ENCODE measurements around the gene GRAMD1B. TPM values are rescaled to one million over a fixed set of nuclear protein-coding genes. Genes with fewer than 3 reads are reported as not detected.
"Not testable (repeated sequence)": the region's sequence is repeated elsewhere in the genome, so short reads cannot be mapped to it uniquely, and the experiment has no call there.

Gene GRAMD1B
- total RNA-seq, 1 donor from 2014 or later: 1.4 TPM

DNA sequence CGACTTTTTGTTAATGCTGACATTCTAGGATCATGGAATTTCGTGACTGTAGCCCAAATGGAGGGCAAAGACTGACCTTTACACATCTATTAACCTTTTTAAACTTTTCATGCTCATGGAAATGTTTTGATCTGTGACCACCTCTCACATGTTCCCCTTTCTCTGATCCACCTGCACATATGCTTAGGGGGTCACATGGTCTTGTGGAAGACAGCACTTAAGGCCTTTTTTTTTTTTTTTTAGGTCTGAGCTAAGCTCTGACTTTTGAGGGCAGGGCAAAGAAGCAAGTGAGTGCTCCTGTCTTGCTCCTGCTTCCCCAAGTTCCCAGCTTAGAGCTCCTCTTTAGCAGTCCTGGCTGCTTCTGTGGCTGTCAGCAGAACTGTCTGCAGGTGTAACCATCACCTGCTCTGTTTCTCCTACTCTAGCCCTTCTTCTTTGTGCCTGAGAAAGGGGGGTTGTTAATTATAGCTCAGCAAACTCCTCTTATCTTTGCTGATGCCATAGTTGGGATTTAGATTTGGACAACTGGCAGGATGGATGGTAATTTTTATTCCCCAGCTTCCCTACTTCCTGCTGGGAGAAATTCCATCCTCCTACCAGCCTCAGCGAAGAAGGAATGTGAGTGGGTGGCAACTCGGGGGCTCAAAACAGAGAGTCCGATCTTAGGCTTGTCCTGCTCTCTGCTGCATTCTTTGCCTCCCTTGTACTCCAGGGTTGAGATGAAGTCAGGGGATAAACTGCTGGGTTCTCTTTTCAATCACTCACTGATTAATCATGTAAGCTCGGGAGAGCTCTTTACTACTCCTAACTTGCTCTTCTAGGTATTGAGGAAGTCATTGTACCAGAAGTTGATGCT is 64.4 kb downstream of the GRAMD1B start:
- ATAC-seq: no peak
- DNase-seq (ENCODE audit: low spot score): no peak

DNA sequence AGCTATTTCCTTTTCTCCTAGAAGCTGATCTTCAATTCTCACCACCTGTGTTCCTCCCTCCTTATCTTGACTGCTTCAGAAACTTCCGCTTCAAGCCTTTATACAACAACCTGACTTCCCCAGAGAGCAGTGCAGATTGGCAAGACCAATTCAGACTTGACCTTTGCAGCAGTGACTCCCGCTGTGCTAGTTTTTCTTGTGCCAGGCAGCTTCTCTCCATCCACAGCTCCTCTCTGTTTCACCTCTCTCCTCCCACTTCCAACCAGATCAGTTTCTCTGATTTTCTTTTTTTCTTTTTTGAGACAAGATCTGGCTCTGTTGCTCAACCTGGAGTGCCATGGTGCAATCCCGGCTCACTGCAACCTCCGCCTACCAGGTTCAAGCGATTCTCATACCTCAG is 74.3 kb downstream of the GRAMD1B start:
- DNase-seq (ENCODE audit: low spot score) (no peak), ATAC-seq (no peak)

DNA sequence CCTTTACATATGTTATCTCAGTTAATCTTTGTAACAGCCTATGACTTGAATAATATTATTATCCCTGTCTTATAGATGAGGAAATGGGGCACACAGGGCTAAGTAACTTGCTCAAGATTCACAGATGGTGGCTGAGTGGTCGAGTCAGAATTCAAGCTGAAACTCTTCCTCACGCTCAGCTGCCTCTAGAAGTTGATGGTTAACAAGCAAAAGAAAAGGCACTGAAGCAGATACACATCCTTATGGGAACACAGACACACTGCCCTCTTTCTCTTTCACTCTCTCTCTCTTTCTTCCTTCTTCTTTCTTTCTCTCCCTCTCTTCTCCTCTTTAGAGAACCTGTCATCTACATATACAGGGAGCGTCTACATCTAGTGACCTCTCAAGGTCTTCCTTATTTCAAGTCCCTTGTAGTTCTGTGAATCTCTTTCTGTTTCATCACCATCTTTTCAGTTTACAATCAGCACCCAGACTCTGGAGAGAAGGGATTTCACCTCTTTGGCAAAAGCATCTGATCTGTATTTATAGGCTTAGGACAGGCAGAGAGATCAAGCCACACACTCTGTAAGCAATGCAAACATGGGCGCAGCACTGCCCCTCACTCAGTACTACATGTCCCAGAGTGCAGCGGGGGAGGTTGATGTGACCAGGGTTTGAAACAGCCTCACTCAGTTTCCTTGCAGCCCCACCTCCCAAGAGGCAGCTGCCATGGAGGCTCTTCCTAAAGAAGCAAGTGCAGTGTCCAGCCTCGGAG is 75.7 kb downstream of the GRAMD1B start:
- ATAC-seq: no peak
- DNase-seq (ENCODE audit: low spot score): no peak

DNA sequence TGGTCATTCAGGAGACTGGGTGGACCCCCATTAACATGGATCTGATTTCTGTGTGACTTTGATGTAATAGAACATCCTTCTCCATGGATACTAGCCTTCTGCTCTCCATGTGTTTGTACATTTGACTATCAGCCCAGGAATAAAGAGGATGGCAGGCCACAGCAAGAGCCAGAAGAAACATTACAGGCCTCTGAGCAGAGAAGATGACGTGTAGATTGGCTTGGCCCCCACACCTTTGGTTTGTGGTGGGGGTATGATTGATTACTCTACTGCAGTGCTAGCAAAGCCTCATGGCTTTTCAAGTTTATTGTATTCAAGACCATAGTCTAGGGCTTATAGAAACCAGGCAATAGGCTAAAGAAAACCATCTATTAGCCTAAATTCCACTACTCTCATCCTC is 77.0 kb downstream of the GRAMD1B start:
- no peak for ATAC-seq
- no peak for DNase-seq (ENCODE audit: low spot score)

DNA sequence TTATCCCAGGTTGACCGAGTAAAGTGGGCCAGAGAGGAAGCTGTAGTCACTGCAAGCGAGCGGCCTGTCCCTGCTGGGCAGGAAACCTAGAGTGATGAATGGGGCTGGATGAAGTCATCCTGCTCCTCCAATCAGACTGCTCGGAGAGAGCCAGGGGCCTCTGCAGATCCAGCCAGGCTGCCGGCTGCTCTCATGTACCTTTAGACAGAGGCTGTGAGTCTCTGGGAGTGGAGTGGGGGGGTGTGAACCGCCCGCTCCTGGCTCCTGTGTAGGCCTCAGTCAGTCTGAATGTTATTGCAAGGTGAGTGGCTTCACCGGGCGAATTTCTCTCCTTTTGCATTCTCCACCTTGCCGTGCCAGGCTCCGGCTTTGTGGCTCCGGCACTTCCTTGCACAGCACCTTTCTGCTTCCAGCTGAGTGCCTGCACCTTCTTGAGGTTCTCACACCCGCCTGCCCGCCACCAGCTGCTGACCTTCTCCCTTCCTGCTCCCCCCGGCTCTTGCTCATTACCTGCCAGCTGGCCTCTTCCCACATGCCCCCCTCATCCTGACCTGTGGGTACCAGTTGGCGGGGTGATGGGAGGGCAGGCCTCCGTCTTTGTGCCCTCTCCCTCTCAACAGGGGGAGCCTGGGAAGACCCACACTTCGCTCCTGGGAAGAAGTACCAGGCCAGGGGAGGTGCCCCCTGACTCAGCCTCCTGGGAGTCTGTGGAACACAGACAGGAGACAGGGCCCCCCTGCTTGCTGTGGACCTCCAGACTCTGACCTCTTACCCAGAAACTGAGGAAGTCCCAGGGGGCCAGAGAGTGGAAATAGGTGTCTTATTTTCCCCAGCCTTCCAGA is 79.9 kb downstream of the GRAMD1B start:
- ATAC-seq (no peak), DNase-seq (ENCODE audit: low spot score) (no peak)

DNA sequence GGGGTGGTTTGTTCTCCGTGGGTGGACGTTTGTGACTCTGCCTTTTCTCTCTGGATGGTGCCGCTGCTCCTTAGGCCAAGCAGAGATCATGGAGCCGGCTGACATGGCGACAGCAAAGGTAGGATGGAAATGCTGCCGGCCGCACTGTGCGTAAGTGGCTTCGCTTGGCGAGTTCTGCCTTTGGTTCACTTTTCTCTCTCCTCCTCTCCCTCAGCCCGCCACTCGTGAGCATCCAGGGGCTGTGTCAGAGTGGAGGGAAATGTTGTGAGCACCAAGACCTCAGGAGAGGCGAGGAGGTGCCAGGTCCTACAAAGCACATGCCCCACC is 80.5 kb downstream of the GRAMD1B start:
- DNase-seq (ENCODE audit: low spot score): no peak
- no peak for ATAC-seq

DNA sequence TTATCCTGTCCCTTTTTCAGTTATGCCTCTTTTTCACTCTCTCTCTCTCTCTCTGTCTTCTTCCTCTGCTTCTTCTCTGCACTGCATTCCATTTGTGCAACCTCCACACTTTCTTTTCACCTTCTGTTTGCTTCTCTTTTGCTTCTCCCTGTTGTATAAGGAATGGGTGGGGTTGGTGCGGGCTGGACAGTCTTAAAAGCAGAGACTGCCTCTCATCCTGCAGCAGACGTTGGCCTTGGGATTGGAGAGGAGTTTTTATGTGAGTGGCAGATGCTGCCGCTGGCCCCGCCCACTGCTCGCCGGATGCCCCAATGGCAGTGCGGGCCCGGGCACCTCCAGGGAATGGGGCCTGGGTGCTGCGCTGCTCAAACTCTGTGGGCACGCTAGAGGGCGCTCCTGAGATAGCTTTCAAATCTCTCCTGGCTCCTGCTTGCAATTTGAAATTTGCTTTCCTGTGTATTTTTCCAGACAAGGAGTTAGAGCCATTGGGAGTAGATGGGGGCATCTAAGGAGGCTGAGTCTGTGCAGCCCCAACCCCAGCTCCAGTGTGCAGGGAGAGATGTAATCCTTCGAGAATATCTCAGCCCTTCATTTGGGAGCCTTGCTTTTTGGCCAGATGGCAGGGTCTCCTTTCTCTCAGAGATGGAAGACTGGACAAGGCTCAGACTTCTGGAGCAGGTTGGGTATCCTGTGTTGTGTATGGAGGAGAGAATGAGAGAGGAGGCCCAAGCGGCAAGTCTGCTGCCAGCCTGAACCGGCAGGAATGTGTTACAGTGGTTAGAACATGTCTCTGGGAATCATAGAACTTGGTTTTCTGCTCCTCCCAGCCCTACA is 81.2 kb downstream of the GRAMD1B start:
- DNase-seq (ENCODE audit: low spot score) (peak; percentile 76), ATAC-seq (peak; percentile 100)

DNA sequence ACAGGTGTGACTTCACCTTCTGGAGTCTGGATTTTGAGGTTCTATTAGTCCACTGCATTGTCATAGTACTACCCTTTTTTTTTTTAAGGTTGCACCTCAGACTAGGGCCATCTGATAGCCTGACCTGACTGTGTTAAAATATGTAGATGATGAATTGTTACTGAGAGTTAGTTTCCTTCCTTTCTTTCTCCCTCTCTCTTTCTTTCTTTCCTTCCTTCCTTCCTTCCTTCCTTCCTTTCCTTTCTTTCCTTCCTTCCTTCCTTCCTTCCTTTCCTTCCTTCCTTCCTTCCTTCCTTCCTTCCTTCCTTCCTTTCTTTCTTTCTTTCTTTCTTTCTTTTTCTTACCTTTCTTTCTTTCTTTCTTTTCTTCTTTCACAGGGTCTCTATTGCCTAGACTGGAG is 83.2 kb downstream of the GRAMD1B start:
- DNase-seq (ENCODE audit: low spot score); ATAC-seq: not testable (repeated sequence)

DNA sequence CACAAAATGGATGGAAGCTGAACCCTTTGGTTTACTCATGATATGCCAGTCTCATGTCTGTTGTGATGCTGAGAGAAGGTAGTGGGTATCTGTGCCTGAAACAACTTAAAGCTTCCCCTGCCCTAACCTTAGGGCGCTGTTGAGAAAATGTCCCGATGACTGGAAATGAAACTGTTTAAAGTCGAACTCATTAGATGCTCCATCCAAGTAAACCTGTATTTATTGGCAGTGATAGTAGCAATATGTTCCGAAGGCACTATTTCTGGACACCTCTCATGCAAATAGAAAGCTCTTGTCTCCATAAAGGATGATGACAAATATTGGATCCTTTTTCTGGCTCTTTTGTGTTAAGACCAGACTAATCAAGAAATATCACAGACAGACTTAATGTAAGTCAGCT is 86.2 kb downstream of the GRAMD1B start:
- ATAC-seq (no peak), DNase-seq (ENCODE audit: low spot score) (no peak)

DNA sequence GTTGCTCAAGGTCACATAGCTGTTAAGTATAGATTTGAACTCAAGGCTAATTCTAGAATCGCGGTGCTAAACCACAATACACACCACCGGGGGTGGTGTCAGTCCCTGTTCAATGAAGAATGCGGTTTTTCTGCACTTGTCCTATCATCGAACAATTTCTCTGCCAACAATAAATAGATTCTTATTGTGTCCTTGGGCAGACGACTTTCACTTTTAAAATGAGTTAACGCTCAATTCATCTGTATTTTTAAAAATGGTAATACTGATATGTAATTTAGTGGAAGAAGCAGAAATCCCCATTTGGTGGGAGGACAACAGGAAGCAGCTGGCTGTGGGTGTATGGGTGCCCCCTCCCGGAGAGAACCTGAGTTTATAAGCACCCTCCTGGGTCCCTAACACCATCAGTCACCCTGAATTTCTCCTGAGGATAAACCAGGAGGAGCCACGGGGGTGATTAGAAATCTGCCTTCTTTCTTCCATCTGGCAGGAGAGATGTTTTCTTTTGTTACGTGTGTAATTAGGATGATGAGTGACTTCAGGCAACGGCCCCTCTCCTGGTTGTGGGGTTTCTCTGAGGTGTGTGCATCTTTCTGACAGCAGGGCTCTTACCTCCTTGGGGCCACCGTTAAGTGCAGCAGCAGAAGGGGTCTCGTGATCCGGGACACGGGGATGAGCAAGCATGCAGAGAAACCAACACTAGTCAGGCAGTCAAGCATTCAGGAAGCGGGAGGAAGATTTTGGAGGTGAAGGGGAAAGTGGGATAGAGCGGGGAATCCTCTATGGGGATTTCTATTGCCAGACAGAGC is 87.7 kb downstream of the GRAMD1B start:
- no peak for DNase-seq (ENCODE audit: low spot score)
- no peak for ATAC-seq

DNA sequence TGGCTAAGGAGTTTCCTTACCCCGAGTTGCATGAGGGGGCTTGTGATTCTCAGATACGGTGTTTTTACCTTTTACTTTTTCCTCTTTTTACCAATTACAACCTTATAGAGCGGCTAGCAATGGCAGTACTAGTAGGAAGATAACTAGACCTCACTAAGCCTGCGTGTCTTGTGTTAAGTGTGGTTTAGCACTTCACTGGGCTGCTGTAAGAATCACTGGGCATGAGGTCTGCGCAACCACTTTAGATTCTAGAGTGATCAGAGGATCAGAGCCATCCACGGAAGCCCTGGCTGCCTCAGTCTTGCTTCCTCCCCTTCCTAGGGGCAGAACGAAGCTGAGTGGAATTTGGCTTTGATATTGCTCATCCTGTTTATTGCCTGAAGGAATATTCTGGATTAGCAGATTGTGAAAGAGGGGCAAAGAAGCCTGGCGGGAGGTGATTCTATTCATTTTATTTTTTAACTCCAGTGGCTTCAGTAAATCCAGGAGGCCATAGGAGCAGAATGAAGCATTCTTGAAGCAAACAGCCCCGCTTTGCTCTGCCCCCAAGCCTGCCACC is 88.5 kb downstream of the GRAMD1B start:
- ATAC-seq: peak; percentile 27
- no peak for DNase-seq (ENCODE audit: low spot score)

DNA sequence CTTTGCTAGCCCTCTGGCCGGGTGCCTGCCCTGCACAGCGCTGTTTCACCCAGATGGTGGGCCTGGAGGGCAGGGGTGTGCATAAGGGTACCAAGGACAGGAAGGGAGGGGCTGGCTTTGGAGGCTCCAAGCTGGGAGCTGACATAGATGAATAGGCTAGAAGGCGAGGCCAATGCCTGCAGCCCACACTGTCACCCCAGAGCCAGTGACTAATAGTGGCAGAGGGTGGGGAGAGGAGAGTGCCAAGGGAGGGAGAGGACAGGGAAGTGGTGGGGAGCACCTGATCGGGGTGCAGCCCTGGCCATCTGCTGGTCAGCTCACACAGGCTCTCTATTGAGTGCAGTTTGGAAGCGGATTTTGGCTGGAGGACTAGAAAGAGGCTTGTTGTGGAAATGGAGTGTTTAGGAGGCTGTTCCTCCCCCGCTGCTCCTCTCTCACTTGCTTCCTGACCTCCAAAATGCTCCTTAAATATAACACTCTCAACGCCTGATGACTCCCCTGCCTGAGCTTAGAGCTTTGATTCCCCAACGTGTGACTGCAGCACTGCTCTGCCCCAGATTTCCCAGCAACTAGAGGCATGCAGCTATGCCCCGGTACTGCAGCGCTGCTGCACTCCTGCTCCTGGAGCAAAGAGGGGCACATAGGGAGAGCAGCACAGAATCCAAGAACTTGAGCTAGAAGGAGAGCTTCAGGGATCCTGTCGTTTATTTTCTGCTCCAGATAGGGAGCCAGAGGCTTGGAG is 89.2 kb downstream of the GRAMD1B start:
- ATAC-seq (peak; percentile 30), DNase-seq (ENCODE audit: low spot score) (no peak)

DNA sequence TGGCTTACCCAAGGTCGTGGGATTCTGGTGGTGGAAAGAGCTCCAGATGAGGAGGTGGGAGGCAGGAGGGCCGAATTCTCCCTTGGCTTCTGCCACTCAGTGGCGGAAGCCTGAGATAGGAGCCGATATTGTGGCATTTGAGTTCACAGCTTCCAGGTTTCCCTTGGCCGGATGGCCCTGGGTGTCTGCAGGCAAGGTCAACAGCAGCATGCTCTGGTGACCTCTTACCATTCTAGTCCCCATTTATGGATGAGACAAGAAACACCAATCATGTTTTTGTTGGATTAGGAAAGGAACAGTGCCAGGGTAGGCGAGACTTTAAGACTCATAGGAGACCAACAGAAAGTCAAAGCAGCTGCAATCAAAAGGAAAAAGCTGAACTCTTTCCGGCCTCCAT is 89.7 kb downstream of the GRAMD1B start:
- ATAC-seq: no peak
- DNase-seq (ENCODE audit: low spot score): no peak

DNA sequence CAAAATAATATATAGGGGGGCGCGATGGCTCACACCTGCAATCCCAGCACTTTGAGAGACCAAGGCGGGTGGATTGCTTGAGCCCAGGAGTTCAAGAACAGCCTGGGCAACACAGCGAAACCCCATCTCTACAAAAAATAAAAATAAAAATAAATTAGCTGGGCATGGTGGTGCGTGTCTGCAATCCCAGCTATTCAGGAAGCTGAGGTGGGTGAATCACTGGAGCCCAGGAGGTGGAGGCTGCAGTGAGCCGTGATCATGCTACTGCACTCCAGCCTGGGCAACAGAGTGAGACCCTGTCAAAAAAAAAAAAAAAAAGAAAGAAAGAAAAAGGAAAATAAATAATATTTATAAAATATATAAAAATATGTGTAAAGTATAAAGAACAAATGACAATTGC is 90.4 kb downstream of the GRAMD1B start:
- DNase-seq (ENCODE audit: low spot score); ATAC-seq: not testable (repeated sequence)

DNA sequence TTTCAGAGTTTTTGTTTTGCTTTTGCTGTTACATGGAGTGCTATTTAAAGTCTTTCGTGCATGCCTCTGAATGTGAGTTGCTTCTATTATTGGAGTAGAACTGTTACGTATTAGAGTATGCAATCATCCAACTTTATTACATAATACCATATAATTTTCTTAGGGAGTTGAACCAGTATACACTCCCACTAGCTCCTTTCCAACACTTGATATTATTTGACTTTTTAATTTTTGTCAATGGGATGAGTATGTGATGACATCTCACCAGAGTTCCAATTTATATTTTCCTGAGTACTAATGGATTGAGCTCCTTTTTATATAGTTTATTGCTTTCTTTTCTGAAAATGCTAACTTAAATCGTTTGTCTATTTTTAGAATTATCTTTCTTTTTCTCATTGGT is 90.9 kb downstream of the GRAMD1B start:
- DNase-seq (ENCODE audit: low spot score) (no peak), ATAC-seq (no peak)

DNA sequence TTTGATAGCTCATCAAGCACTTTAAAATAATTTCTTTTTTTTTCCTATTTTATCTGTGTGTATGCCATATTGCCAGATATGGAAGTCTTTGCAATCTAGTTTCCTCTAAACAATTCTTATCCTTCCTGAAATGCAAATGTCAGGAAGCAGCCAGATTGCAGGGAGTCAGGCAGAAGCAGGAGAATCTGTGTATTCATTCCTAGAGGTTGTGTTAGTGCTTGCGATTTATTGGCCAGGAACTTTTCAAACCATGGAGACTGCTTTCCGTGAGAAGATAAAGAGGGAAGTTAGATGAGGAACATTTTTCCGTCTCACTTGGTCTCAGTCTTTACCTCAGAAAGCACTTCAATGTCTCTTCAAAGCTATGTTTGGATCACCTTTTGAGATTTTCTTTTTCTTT is 91.9 kb downstream of the GRAMD1B start:
- ATAC-seq: peak; percentile 54
- DNase-seq (ENCODE audit: low spot score): no peak

DNA sequence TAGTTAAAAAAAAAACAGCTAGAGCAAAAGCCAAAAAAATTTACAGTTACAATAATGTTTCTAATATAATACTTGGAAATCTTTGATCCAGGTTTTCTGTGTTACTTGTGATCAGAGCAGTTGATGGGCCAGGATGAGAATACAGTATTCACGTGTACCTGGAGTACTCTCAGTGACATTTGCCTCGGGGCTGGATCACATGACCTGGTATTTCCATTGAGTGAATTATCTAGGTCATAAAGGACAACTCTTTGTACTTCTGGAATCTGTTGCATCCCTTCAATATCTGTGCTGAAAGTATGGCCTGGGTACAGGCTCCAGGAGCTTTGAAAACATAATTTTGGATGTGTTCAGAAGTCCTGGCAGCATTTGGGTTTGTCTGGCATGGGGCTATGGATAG is 93.5 kb downstream of the GRAMD1B start:
- DNase-seq (ENCODE audit: low spot score) (no peak), ATAC-seq (no peak)

DNA sequence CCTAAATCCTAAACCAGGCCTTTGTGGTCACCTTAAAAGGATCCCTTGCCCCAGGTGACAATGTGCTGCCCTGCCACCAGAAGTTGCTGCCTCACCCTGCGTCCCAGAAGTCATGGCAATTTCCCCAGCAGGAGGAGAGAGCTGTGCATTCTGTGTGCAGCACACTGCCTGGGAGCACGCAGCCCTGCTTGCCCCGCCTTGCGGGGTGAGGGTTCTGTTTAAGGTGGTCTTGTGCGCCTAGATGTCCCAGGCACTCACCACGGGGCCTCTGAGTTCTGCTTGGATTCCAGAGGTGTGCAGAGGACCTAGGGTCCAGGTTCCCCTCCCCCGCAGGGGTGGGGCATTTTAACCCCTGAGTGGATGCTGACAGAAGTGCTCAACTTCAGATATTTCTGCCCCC is 95.0 kb downstream of the GRAMD1B start:
- ATAC-seq (no peak), DNase-seq (ENCODE audit: low spot score) (no peak)

DNA sequence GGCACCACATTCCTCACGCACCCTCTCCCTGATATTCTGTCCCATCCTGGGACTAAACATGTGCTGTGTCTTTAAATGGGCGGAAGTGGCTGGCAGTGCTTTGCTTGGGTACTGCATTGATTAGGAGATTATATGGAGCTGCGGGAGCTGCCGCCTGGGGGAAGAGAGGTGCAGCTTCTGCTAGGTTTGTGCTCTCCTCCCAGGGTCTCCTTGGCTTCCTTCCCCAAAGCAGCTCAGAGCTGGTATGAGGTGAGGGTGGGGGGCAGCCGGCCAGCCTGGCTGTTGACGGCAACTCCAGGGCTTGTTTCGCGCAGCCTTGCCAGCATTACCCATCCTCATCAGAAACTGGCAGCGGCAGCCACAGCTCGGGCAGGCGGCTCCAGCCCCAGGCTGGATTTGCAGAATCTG is 95.4 kb downstream of the GRAMD1B start:
- no peak for ATAC-seq
- DNase-seq (ENCODE audit: low spot score): no peak

All from left lobe of liver (tissue), 2 donors.